ENCODE results near the gene GMEB2. TPM values are rescaled to one million over a fixed set of nuclear protein-coding genes. Genes with fewer than 3 reads are reported as not detected.

The GMEB2 gene, protein sequence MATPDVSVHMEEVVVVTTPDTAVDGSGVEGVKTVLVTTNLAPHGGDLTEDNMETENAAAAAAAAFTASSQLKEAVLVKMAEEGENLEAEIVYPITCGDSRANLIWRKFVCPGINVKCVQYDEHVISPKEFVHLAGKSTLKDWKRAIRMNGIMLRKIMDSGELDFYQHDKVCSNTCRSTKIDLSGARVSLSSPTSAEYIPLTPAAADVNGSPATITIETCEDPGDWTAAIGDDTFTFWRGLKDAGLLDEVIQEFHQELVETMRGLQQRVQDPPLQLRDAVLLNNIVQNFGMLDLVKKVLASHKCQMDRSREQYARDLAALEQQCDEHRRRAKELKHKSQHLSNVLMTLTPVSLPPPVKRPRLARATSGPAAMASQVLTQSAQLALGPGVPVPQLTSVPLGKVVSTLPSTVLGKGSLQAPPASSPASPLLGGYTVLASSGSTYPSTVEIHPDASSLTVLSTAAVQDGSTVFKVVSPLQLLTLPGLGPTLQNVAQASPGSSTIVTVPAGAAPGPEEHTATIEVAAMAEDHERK
- polyA plus RNA-seq (2013, experiment 1 of 2), result 6.6 TPM
- 6.7 TPM for polyA plus RNA-seq (2013, experiment 2 of 2)

DNA sequence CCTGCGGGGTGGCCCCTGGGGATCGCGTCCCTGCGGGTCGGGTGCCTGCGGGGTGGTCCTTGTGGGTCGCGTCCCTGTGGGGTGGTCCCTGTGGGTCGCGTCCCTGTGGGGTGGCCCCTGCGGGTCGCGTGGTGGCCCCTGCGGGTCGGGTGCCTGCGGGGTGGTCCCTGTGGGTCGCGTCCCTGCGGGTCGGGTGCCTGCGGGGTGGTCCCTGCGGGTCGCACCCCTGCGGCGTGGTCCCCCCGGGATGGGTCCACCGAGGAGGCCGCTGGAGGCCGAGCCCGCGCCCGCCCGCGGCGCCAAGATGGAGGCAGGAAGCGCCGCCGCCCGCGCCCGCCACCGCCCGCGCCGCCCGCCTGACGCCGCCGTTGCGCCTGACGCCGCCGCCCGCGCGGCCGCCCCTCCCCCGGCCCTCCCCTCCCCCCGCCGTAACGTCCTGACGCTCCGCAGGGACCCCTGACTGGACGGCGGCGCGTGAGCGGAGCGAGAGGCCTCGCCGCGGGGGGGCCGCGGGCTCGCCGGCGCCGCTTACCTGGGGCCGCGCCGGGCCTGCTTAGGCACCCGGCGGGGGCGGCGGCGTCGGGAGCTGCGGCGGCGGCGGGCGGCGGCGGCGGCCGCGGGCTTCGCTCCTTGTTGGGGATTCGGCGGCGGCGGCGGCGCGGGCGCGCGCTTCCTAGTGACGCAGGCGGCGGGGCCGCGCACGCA is at the start of gene GMEB2:
TSS of gene GMEB2 (minus strand) at position 678 of the 705 bp plus-strand sequence. CDS start 7,704 bp downstream, outside the sequence.
- Histone ChIP-seq H3K27ac (ENCODE audit: low read length, poor library complexity, severe bottlenecking) (peak within 1 kb of the TSS; percentile 7), H2BK5ac (ENCODE audit: low read depth, low read length, poor library complexity, severe bottlenecking) (peak within 1 kb of the TSS; percentile 67), H4K8ac (ENCODE audit: low read length) (peak within 1 kb of the TSS; percentile 99), H3K27me3 (ENCODE audit: control insufficient read depth in 1 of 2, insufficient read depth in 1 of 2, low read length in 2 of 2) (no peaks in the 10 kb centered on the region), H3K4me1 (ENCODE audit: control insufficient read depth, insufficient read depth, low read depth, low read length) (peaks cover 26% of the 10 kb centered on the region), H3K9ac (ENCODE audit: low read length) (peak within 1 kb of the TSS; percentile 94), H3K36me3 (ENCODE audit: control insufficient read depth in 1 of 2, insufficient read depth in 2 of 2, low read depth in 1 of 2, low read length in 2 of 2) (peaks cover 0 to 3% of the 10 kb centered on the region in 2 experiments), H2BK12ac (ENCODE audit: low read length in 2 of 2) (peak within 1 kb of the TSS in 1 of 2 experiments; percentile 37), H2BK15ac (ENCODE audit: low read depth, poor library complexity, severe bottlenecking) (peak within 1 kb of the TSS; percentile 92), H3K18ac (ENCODE audit: low read depth in 1 of 2, low read length in 2 of 2) (peak within 1 kb of the TSS; percentile 99), H3K4ac (ENCODE audit: low read depth in 1 of 2, low read length in 2 of 2) (peak within 1 kb of the TSS; percentile 95 to 100), H2AFZ (ENCODE audit: low read depth, low read length) (peak within 1 kb of the TSS; percentile 60), H4K91ac (ENCODE audit: low read length) (peak within 1 kb of the TSS; percentile 99), H2BK120ac (ENCODE audit: low read depth, low read length) (peak within 1 kb of the TSS; percentile 99), H2AK5ac (ENCODE audit: low read length, severe bottlenecking) (no peak within 1 kb of the TSS), H3K4me2 (ENCODE audit: low read length, poor library complexity, severe bottlenecking) (peak within 1 kb of the TSS; percentile 56), H3K14ac (ENCODE audit: low read length in 2 of 2) (peak within 1 kb of the TSS; percentile 62 to 100), H3K79me1 (replicated peaks; ENCODE audit: low read length, poor library complexity, severe bottlenecking) (peaks cover 17% of the 10 kb centered on the region), H3K4me3 (ENCODE audit: insufficient read depth in 1 of 2, low read depth in 1 of 2, low read length in 2 of 2) (peak within 1 kb of the TSS; percentile 91 to 94), H3K9me3 (ENCODE audit: control insufficient read depth, low read length) (no peaks in the 10 kb centered on the region), H3K23ac (ENCODE audit: low read length in 2 of 2) (peak within 1 kb of the TSS in 1 of 2 experiments; percentile 98)
- 2% methylated on average over 24 of the region's 114 CpGs for WGBS
- DNase-seq, result no peak

DNA sequence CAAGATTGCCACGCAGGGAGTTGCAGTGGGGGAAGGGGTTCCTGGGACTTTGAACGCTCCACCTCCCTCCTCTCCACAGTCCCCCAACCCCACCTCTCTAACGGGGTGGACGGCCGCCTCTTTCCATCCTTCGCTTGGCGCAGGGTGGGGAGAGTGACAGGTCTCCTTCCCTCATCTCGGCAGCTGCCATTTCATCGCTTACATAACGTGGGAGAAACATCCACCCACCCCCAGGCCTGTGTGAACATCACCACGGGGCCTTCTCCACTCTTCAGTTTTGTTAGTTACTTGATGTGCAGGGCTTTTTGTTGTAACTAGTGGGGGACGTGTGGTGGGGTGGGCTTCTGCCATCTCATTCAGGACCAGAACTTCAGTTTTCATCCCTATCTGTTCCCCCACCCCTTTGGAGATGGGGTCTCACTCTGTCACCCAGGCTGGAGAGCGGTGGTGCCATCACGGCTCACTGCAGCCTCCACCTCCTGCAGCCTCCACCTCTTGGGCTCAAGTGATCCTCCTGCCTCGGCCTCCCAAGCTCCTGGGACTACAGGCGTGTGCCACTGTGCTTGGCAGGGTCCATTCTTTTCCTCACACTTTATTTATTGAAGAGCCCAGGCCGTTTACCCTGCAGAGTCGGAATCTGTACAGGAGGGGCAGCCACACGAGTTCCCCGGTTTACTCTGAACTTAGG is 48.9 kb upstream of the GMEB2 start:
- Histone ChIP-seq H2BK120ac (ENCODE audit: low read depth, low read length) (no peak overlapping the region), H3K23ac (ENCODE audit: low read length in 2 of 2) (no peak overlapping the region), H2BK5ac (ENCODE audit: low read depth, low read length, poor library complexity, severe bottlenecking) (no peak overlapping the region), H3K9ac (ENCODE audit: low read length) (no peak overlapping the region), H3K9me3 (ENCODE audit: control insufficient read depth, low read length) (no peaks in the 10 kb centered on the region), H2BK12ac (ENCODE audit: low read length in 2 of 2) (no peak overlapping the region), H2AFZ (ENCODE audit: low read depth, low read length) (no peak overlapping the region), H2BK15ac (ENCODE audit: low read depth, poor library complexity, severe bottlenecking) (no peak overlapping the region), H3K27me3 (ENCODE audit: control insufficient read depth in 1 of 2, insufficient read depth in 1 of 2, low read length in 2 of 2) (no peaks in the 10 kb centered on the region), H2AK5ac (ENCODE audit: low read length, severe bottlenecking) (no peak overlapping the region), H3K4me3 (ENCODE audit: insufficient read depth in 1 of 2, low read depth in 1 of 2, low read length in 2 of 2) (no peak overlapping the region), H3K36me3 (ENCODE audit: control insufficient read depth in 1 of 2, insufficient read depth in 2 of 2, low read depth in 1 of 2, low read length in 2 of 2) (peaks cover 69 to 80% of the 10 kb centered on the region in 2 experiments), H3K4ac (ENCODE audit: low read depth in 1 of 2, low read length in 2 of 2) (no peak overlapping the region), H4K8ac (ENCODE audit: low read length) (peak overlapping the region; percentile 14), H3K14ac (ENCODE audit: low read length in 2 of 2) (no peak overlapping the region), H4K91ac (ENCODE audit: low read length) (no peak overlapping the region), H3K79me1 (replicated peaks; ENCODE audit: low read length, poor library complexity, severe bottlenecking) (peaks cover 3% of the 10 kb centered on the region), H3K4me1 (ENCODE audit: control insufficient read depth, insufficient read depth, low read depth, low read length) (peaks cover 6% of the 10 kb centered on the region), H3K18ac (ENCODE audit: low read depth in 1 of 2, low read length in 2 of 2) (no peak overlapping the region), H3K4me2 (ENCODE audit: low read length, poor library complexity, severe bottlenecking) (no peak overlapping the region), H3K27ac (ENCODE audit: low read length, poor library complexity, severe bottlenecking) (no peak overlapping the region)
- WGBS, result 97% methylated on average over 18 of the region's 20 CpGs
- DNase-seq, result no peak

DNA sequence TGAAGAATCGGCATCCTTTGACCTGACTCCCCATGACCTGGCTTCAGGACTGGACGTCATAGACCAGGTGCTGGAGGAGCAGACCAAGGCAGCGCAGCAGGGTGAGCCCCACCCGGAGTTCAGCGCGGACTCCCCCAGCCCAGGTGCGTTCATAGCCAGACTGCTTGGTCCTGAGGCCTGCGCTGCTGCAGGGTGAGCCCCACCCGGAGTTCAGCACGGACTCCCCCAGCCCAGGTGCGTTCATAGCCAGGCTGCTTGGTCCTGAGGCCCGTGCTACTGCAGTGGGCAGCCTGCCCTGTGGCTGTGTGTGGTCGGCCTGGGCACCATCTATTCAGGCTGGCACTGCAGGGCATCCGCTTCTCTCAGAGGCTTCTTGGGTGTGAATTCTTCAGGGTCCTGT is 47.0 kb upstream of the GMEB2 start:
- Histone ChIP-seq H3K9me3 (ENCODE audit: control insufficient read depth, low read length) (no peaks in the 10 kb centered on the region), H2BK15ac (ENCODE audit: low read depth, poor library complexity, severe bottlenecking) (no peak overlapping the region), H3K14ac (ENCODE audit: low read length in 2 of 2) (no peak overlapping the region), H3K27ac (ENCODE audit: low read length, poor library complexity, severe bottlenecking) (no peak overlapping the region), H2AK5ac (ENCODE audit: low read length, severe bottlenecking) (no peak overlapping the region), H2BK5ac (ENCODE audit: low read depth, low read length, poor library complexity, severe bottlenecking) (no peak overlapping the region), H3K79me1 (replicated peaks; ENCODE audit: low read length, poor library complexity, severe bottlenecking) (peaks cover 3% of the 10 kb centered on the region), H3K23ac (ENCODE audit: low read length in 2 of 2) (no peak overlapping the region), H3K27me3 (ENCODE audit: control insufficient read depth in 1 of 2, insufficient read depth in 1 of 2, low read length in 2 of 2) (no peaks in the 10 kb centered on the region), H3K4me3 (ENCODE audit: insufficient read depth in 1 of 2, low read depth in 1 of 2, low read length in 2 of 2) (no peak overlapping the region), H4K8ac (ENCODE audit: low read length) (no peak overlapping the region), H2BK12ac (ENCODE audit: low read length in 2 of 2) (no peak overlapping the region), H3K4me1 (ENCODE audit: control insufficient read depth, insufficient read depth, low read depth, low read length) (peaks cover 1% of the 10 kb centered on the region), H3K4ac (ENCODE audit: low read depth in 1 of 2, low read length in 2 of 2) (no peak overlapping the region), H3K4me2 (ENCODE audit: low read length, poor library complexity, severe bottlenecking) (no peak overlapping the region), H2BK120ac (ENCODE audit: low read depth, low read length) (no peak overlapping the region), H3K9ac (ENCODE audit: low read length) (no peak overlapping the region), H2AFZ (ENCODE audit: low read depth, low read length) (no peak overlapping the region), H4K91ac (ENCODE audit: low read length) (no peak overlapping the region), H3K36me3 (ENCODE audit: control insufficient read depth in 1 of 2, insufficient read depth in 2 of 2, low read depth in 1 of 2, low read length in 2 of 2) (peaks cover 67 to 69% of the 10 kb centered on the region in 2 experiments), H3K18ac (ENCODE audit: low read depth in 1 of 2, low read length in 2 of 2) (no peak overlapping the region)
- WGBS, result 97% methylated on average over 14 of the region's 14 CpGs
- DNase-seq, result no peak
